SK-MEL-5 (cell line): ENCODE data around the gene IGFLR1. TPM values are rescaled to one million over a fixed set of nuclear protein-coding genes. Genes with fewer than 3 reads are reported as not detected.
A peak's percentile ranks its signal among the peaks of the same experiment; 100 is the strongest.

Experiments used
- DNase-seq: peaks from one replicate; pipeline ENCODE4 v3.0.0-alpha.2; 2016; ENCODE audit warnings: low read depth, low spot score
- in situ Hi-C: cut with HindIII; loops from 2 replicates; pipeline ENCODE4 v1.10.0; 2016; ENCODE audit warnings: low sequenced_read_pairs, high pct_unique_total_duplicates, low pct_unique_long_range_greater_than_20kb
- total RNA-seq: library from RNA; depleted of rRNA; stranded (reverse); fragments of >200 nt; shearing (Covaris generic); gene quantifications from 2 replicates; pipeline ENCODE4 v1.2.3, GENCODE V29; 2014

Gene IGFLR1
- total RNA-seq, 1 experiment from 2014 or later, result 1.5 TPM

- no peak for DNase-seq
- in situ Hi-C loops, result no loop called here
Observed at GRCh38 chr19:35720163-35720524, 22.1 kb downstream of the IGFLR1 start.

GRCh38 chr19:35719402-35720162, 22.7 kb downstream of the IGFLR1 start:
- in situ Hi-C loops, result no loop called here
- no peak for DNase-seq

GRCh38 chr19:35718345-35719041, 23.8 kb downstream of the IGFLR1 start:
- DNase-seq, result no peak
- in situ Hi-C loops, result no loop called here

- no peak for DNase-seq
- in situ Hi-C loops, result no loop called here
Observed at GRCh38 chr19:35717665-35718344, 24.4 kb downstream of the IGFLR1 start, which contains the start of gene KMT2B. TSS of gene KMT2B (plus strand) at chr19:35718003. CDS start at chr19:35718019, 16 bp downstream.

GRCh38 chr19:35716801-35717664, 25.2 kb downstream of the IGFLR1 start:
- in situ Hi-C loops, result no loop called here
- peak; percentile 92 for DNase-seq

- in situ Hi-C loops, result no loop called here
- DNase-seq, result no peak
Observed at GRCh38 chr19:35715981-35716800, 26.1 kb downstream of the IGFLR1 start.

- in situ Hi-C loops, result no loop called here
Observed at GRCh38 chr19:35715355-35715809, 26.9 kb downstream of the IGFLR1 start.

GRCh38 chr19:35714601-35715354, 27.5 kb downstream of the IGFLR1 start:
- DNase-seq, result no peak
- in situ Hi-C loops, result no loop called here

More at GRCh38 chr19:35715355-35715809, 26.9 kb downstream of the IGFLR1 start:
- no peak for DNase-seq

GRCh38 chr19:35713904-35714495, 28.3 kb downstream of the IGFLR1 start:
- no peak for DNase-seq
- in situ Hi-C loops, result no loop called here

GRCh38 chr19:35713506-35713850, 28.8 kb downstream of the IGFLR1 start:
- in situ Hi-C loops, result no loop called here
- DNase-seq, result no peak

GRCh38 chr19:35712567-35713505, 29.4 kb downstream of the IGFLR1 start:
- DNase-seq, result no peak
- in situ Hi-C loops, result no loop called here

GRCh38 chr19:35710784-35711723, 31.2 kb downstream of the IGFLR1 start:
- DNase-seq, result no peak
- in situ Hi-C loops, result no loop called here

- no peak for DNase-seq
- in situ Hi-C loops, result no loop called here
Observed at GRCh38 chr19:35708391-35708790, 33.9 kb downstream of the IGFLR1 start.

- no peak for DNase-seq
- in situ Hi-C loops, result no loop called here
Observed at GRCh38 chr19:35704218-35704617, 38.0 kb downstream of the IGFLR1 start, which contains the start of gene ZBTB32. TSS of gene ZBTB32 (plus strand) at chr19:35704558. CDS start at chr19:35714627, 10,069 bp downstream.
